Esophagus muscularis mucosa (tissue), 4 donors: Measurements from ENCODE around the gene ADH1C.

Source experiments
- CTCF ChIP-seq, 3 experiments: fragments of 200-600 bp in 2 of 3; fragments of 450-650 bp in 1 of 3; sonication (generic) in 2 of 3; IDR thresholded peaks; one replicate each; pipeline ENCODE4 v1.5.1; 2017 to 2019; ENCODE audit warnings: antibody characterized with exemption in 3 of 3, mild to moderate bottlenecking in 2 of 3, moderate library complexity in 1 of 3
- EP300 ChIP-seq: sonication (generic); formaldehyde crosslinking; IDR thresholded peaks from one replicate; pipeline ENCODE4 v1.6.1; 2017; ENCODE audit warnings: antibody characterized with exemption
- POLR2A ChIP-seq: fragments of 450-650 bp; IDR thresholded peaks from one replicate; pipeline ENCODE4 v1.6.1; 2017; ENCODE audit warnings: antibody characterized with exemption, moderate library complexity, mild to moderate bottlenecking, low read depth
- POLR2AphosphoS5 ChIP-seq, 2 donors: sonication (generic); formaldehyde crosslinking; IDR thresholded peaks; one replicate each; pipeline ENCODE4 v1.6.1; 2017; ENCODE audit warnings: antibody characterized with exemption in 2 of 2

- TF ChIP-seq CTCF (IDR thresholded peaks at IDR 0.05), result no peak
- TF ChIP-seq POLR2AphosphoS5 (IDR thresholded peaks at IDR 0.05), result no peak
- TF ChIP-seq EP300, result no peak
- no peak for TF ChIP-seq POLR2A
Observed at GRCh38 chr4:99395595-99396364, 43.2 kb upstream of the ADH1C start.
